DOHH2 (cell line): ENCODE measurements around the gene SLC12A7.

Experiments used
- H3F3A ChIP-seq: fragments of 200-600 bp; sonication (generic), shearing (Covaris generic); 2 replicates; pipeline ENCODE4 v1.6.0; 2016; ENCODE audit warnings: antibody characterized with exemption, mild to moderate bottlenecking; ENCODE audit not compliant: control insufficient read depth, insufficient read depth
- H3K27ac ChIP-seq: fragments of 200-600 bp; sonication (generic); 2 replicates; pipeline ENCODE4 v1.5.1; 2014; ENCODE audit warnings: low read depth, mild to moderate bottlenecking, low read length, moderate library complexity
- H3K27me3 ChIP-seq: fragments of 200-600 bp; sonication (generic); 2 replicates; pipeline ENCODE4 v1.6.1; 2014; ENCODE audit warnings: mild to moderate bottlenecking, low read length, mixed read lengths; ENCODE audit not compliant: control insufficient read depth
- H3K36me3 ChIP-seq: fragments of 200-600 bp; sonication (generic); 2 replicates; pipeline ENCODE4 v1.6.1; 2014; ENCODE audit warnings: mild to moderate bottlenecking, low read length, moderate library complexity, mixed read lengths; ENCODE audit not compliant: control insufficient read depth
- H3K4me1 ChIP-seq: fragments of 200-600 bp; sonication (generic); 2 replicates; pipeline ENCODE4 v1.6.1; 2014; ENCODE audit warnings: mild to moderate bottlenecking, low read length, mixed read lengths; ENCODE audit not compliant: control insufficient read depth
- H3K4me2 ChIP-seq: fragments of 200-600 bp; sonication (generic); 2 replicates; pipeline ENCODE4 v1.6.0; 2014; ENCODE audit warnings: mild to moderate bottlenecking, low read length, moderate library complexity
- H3K4me3 ChIP-seq: fragments of 200-600 bp; sonication (generic); 2 replicates; pipeline ENCODE4 v1.5.1; 2014; ENCODE audit warnings: mild to moderate bottlenecking, low read length, mixed read lengths
- H3K79me2 ChIP-seq: fragments of 200-600 bp; sonication (generic); 2 replicates; pipeline ENCODE4 v1.6.1; 2014; ENCODE audit warnings: mild to moderate bottlenecking, low read length, mixed read lengths; ENCODE audit not compliant: control insufficient read depth
- H3K9me2 ChIP-seq: fragments of 200-600 bp; sonication (generic); replicated peaks from 2 replicates; pipeline ENCODE4 v1.6.1; 2014; ENCODE audit warnings: mild to moderate bottlenecking, low read length, mixed read lengths; ENCODE audit not compliant: control insufficient read depth
- H3K9me3 ChIP-seq: fragments of 200-600 bp; sonication (generic); 2 replicates; pipeline ENCODE4 v1.6.1; 2014; ENCODE audit warnings: antibody characterized with exemption, low read length, mixed read lengths; ENCODE audit not compliant: control insufficient read depth, insufficient read depth
- H4K20me1 ChIP-seq: fragments of 200-600 bp; sonication (generic); 2 replicates; pipeline ENCODE4 v1.6.0; 2014; ENCODE audit warnings: low read depth, mild to moderate bottlenecking, antibody characterized with exemption, low read length, moderate library complexity; ENCODE audit not compliant: control insufficient read depth, insufficient read depth
- EZH2phosphoT487 ChIP-seq: fragments of 200-600 bp; sonication (generic); IDR thresholded peaks from 2 replicates; pipeline ENCODE4 v1.6.1; 2017; ENCODE audit warnings: borderline replicate concordance, mild to moderate bottlenecking, antibody characterized with exemption, low read length, moderate library complexity, mixed read lengths
- TF ChIP-seq, protein P1 (sequence below): fragments of 200-600 bp; sonication (generic); IDR thresholded peaks from one replicate; pipeline ENCODE4 v1.5.1; 2014; ENCODE audit warnings: antibody characterized with exemption, mild to moderate bottlenecking, low read depth, low read length; ENCODE audit not compliant: poor library complexity, severe bottlenecking

Gene SLC12A7

DNA sequence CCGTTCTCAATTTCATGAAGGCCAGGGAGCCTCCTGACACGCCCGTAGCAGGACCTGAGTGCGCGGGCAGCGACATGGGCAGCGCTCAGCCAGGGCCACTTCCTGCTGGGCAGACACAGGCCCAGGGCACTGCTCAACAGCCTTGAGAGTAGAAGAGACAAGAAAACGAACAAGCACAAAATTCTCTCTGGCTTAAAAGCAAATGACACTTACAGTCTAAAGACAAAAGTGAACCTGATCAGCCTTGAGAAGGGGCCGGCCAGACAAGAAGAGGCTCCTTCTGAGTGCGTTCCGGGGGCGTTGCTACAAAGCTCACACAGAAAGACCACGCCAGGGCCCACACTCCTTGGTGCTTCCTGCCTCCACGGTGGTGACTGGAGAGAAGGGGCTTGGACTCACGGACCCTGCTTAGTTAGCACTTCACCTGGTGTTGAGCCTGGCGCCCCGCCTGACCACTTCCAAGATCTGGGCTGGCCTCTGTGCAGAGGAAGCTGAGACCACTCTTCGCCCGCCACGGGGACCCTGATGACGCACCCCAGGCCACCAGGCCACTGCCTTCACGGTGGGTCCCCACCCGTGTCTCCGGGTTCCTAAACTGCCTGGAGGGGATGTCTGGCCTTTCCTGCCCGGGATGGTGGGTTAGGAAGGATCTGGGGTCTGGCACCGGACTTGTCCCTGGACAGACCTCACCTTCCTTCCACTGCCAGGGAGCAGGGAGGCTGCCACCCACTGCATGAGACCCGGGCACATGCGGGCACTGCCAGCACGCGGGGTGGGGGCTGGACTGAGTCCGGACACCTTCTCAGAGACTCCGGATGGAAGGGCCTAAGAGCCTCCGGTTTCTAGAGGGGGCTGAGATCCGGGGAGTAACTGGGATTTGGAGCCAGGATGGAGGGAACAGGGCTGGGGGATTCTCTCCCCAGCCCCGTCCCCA is 1.3 kb downstream of the SLC12A7 start:
- no peaks in the 10 kb centered on the region for H3K9me3 ChIP-seq
- H3K36me3 ChIP-seq, result no peaks in the 10 kb centered on the region
- H3K27me3 ChIP-seq, result peaks cover 12% of the 10 kb centered on the region
- 0 out of 2 replicates have a peak, but pooled peaks cover 3% of the 10 kb centered on the region for H4K20me1 ChIP-seq
- H3K4me1 ChIP-seq, result no peaks in the 10 kb centered on the region
- H3K9me2 ChIP-seq, result no peaks in the 10 kb centered on the region
- no peak overlapping the region for H3K27ac ChIP-seq
- H3K79me2 ChIP-seq, result no peaks in the 10 kb centered on the region
- H3K4me3 ChIP-seq, result no peak overlapping the region
- TF ChIP-seq, protein P1, sequence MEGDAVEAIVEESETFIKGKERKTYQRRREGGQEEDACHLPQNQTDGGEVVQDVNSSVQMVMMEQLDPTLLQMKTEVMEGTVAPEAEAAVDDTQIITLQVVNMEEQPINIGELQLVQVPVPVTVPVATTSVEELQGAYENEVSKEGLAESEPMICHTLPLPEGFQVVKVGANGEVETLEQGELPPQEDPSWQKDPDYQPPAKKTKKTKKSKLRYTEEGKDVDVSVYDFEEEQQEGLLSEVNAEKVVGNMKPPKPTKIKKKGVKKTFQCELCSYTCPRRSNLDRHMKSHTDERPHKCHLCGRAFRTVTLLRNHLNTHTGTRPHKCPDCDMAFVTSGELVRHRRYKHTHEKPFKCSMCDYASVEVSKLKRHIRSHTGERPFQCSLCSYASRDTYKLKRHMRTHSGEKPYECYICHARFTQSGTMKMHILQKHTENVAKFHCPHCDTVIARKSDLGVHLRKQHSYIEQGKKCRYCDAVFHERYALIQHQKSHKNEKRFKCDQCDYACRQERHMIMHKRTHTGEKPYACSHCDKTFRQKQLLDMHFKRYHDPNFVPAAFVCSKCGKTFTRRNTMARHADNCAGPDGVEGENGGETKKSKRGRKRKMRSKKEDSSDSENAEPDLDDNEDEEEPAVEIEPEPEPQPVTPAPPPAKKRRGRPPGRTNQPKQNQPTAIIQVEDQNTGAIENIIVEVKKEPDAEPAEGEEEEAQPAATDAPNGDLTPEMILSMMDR, result no peak
- TF ChIP-seq EZH2phosphoT487, result no peak
- no peak overlapping the region for H3K4me2 ChIP-seq
- no peaks in the 10 kb centered on the region for H3F3A ChIP-seq

DNA sequence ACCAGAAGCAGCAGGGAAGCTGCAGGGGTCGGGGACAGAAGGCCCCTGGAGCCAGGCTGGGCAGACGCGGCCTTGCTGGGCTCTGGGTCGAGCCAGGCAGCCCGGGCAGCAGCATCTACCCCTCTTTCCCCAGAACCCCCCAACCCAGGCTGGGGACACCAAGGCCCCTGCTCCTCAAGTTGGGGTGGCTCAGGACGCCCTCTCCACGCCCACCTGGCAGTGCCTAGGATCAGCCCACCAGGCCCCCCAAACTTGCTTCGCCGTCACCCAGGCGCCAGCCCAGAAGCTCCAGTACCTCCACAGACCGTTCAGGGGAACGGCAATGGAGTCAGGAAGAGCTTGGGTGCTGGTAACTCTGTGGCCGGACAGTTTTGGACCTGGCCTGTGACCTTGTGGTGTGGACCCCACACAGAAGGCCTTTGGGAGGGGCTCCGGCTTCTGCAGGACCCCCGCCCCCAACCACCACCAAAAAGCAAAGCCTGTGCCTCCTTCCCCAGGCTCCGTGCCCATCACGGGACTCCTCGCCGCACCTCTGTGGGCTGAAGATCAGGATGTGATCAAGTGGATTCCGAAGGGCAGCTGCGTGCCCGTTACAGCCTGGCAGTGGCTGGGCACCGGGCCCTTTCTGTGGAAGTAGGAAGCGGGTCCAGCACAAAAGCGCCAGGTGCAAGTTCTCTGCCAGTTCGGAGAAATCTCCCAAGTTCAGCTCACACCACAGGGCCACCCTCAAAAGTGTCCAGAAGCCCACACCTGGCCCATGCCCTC is 2.1 kb downstream of the SLC12A7 start:
- Histone ChIP-seq H3K79me2 (no peaks in the 10 kb centered on the region), H4K20me1 (0 out of 2 replicates have a peak, but pooled peaks cover 3% of the 10 kb centered on the region), H3K4me2 (no peak overlapping the region), H3K27ac (no peak overlapping the region), H3K27me3 (peaks cover 12% of the 10 kb centered on the region), H3F3A (no peaks in the 10 kb centered on the region), H3K9me2 (no peaks in the 10 kb centered on the region), H3K4me1 (no peaks in the 10 kb centered on the region), H3K36me3 (no peaks in the 10 kb centered on the region), H3K4me3 (no peak overlapping the region), H3K9me3 (no peaks in the 10 kb centered on the region)
- TF ChIP-seq, protein P1, result no peak
- no peak for TF ChIP-seq EZH2phosphoT487

DNA sequence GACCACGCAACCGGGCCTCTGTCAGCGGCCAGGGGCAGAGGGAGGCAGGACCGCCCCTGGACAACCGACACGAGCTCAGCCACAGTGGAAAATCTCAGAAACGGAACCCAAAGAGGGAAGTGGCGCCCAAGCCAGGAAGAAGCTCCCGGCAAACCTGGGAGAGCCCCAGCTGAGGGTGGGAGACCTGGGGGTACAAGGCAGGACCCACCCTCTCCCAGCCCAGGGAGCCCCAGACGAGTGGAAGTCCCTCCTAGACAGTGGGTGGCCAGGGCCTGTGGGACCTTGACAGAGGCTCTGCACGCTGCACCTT is 3.0 kb downstream of the SLC12A7 start:
- no peaks in the 10 kb centered on the region for H3K36me3 ChIP-seq
- no peak overlapping the region for H3K4me2 ChIP-seq
- no peaks in the 10 kb centered on the region for H3F3A ChIP-seq
- no peak overlapping the region for H3K27ac ChIP-seq
- peaks cover 12% of the 10 kb centered on the region for H3K27me3 ChIP-seq
- H3K9me3 ChIP-seq, result no peaks in the 10 kb centered on the region
- 0 out of 2 replicates have a peak, but pooled peaks cover 3% of the 10 kb centered on the region for H4K20me1 ChIP-seq
- no peaks in the 10 kb centered on the region for H3K79me2 ChIP-seq
- no peak overlapping the region for H3K4me3 ChIP-seq
- no peak for TF ChIP-seq EZH2phosphoT487
- TF ChIP-seq, protein P1, result no peak
- H3K9me2 ChIP-seq, result no peaks in the 10 kb centered on the region
- no peaks in the 10 kb centered on the region for H3K4me1 ChIP-seq
